Stimulated activated memory B cell treated with anti-CD40 and anti-IgM and Interleukin-4, amounts not matched to agents 10 μg/mL and 1 μg/mL and 100 μg/mL, for 72 hours (primary cell): ENCODE data around the gene MPC1.

ENCODE experiments used
- ATAC-seq: fragments of 150-1000 bp; cut with Tn5 transposase; 2 replicates; pipeline ENCODE4 v1.10.0; 2021
- H3K27ac Mint-ChIP-seq: one replicate; pipeline ENCODE4 v1.8.0; 2022; ENCODE audit warnings: mild to moderate bottlenecking, mixed read lengths
- H3K27me3 Mint-ChIP-seq: one replicate; pipeline ENCODE4 v1.8.0; 2022; ENCODE audit warnings: mixed read lengths
- H3K36me3 Mint-ChIP-seq: one replicate; pipeline ENCODE4 v1.8.0; 2022; ENCODE audit warnings: mixed read lengths
- H3K4me1 Mint-ChIP-seq: one replicate; pipeline ENCODE4 v1.8.0; 2022; ENCODE audit warnings: mixed read lengths
- H3K4me3 Mint-ChIP-seq: one replicate; pipeline ENCODE4 v1.8.0; 2022; ENCODE audit warnings: mild to moderate bottlenecking, moderate library complexity, mixed read lengths
- H3K9me3 Mint-ChIP-seq: one replicate; pipeline ENCODE4 v1.8.0; 2022; ENCODE audit warnings: mixed read lengths

Gene MPC1

GRCh38 chr6:166333172-166333995 lies 49.4 kb downstream of the MPC1 start:
- H3K4me1 Mint-ChIP-seq = peaks cover 59% of the 10 kb centered on the region
- H3K36me3 Mint-ChIP-seq = peaks cover 49% of the 10 kb centered on the region
- H3K27me3 Mint-ChIP-seq = no peaks in the 10 kb centered on the region
- H3K4me3 Mint-ChIP-seq = peak overlapping the region; percentile 31
- peak overlapping the region; percentile 82 for H3K27ac Mint-ChIP-seq
- no peaks in the 10 kb centered on the region for H3K9me3 Mint-ChIP-seq
- ATAC-seq = peak; percentile 85

GRCh38 chr6:166331503-166332415 lies 51.0 kb downstream of the MPC1 start:
- no peak overlapping the region for H3K4me3 Mint-ChIP-seq
- H3K9me3 Mint-ChIP-seq = no peaks in the 10 kb centered on the region
- no peak for ATAC-seq
- H3K36me3 Mint-ChIP-seq = peaks cover 46% of the 10 kb centered on the region
- H3K27ac Mint-ChIP-seq = no peak overlapping the region
- peaks cover 49% of the 10 kb centered on the region for H3K4me1 Mint-ChIP-seq
- H3K27me3 Mint-ChIP-seq = no peaks in the 10 kb centered on the region

GRCh38 chr6:166330612-166331011 lies 52.1 kb downstream of the MPC1 start:
- Mint-ChIP-seq H3K36me3 (peaks cover 48% of the 10 kb centered on the region), H3K4me1 (peaks cover 51% of the 10 kb centered on the region)

GRCh38 chr6:166325383-166326042 lies 57.2 kb downstream of the MPC1 start:
- Mint-ChIP-seq H3K4me1 (peaks cover 25% of the 10 kb centered on the region), H3K9me3 (no peaks in the 10 kb centered on the region), H3K4me3 (no peak overlapping the region), H3K27me3 (no peaks in the 10 kb centered on the region), H3K36me3 (peaks cover 48% of the 10 kb centered on the region), H3K27ac (peak overlapping the region; percentile 68)
- ATAC-seq = peak; percentile 87

More at GRCh38 chr6:166330612-166331011, 52.1 kb downstream of the MPC1 start:
- Mint-ChIP-seq H3K9me3 (no peaks in the 10 kb centered on the region), H3K27me3 (no peaks in the 10 kb centered on the region), H3K27ac (no peak overlapping the region), H3K4me3 (no peak overlapping the region)
- ATAC-seq = no peak

GRCh38 chr6:166323395-166323794 lies 59.3 kb downstream of the MPC1 start:
- H3K36me3 Mint-ChIP-seq = peaks cover 51% of the 10 kb centered on the region
- H3K4me3 Mint-ChIP-seq = no peak overlapping the region
- no peak for ATAC-seq
- no peaks in the 10 kb centered on the region for H3K9me3 Mint-ChIP-seq
- no peaks in the 10 kb centered on the region for H3K27me3 Mint-ChIP-seq
- peaks cover 29% of the 10 kb centered on the region for H3K4me1 Mint-ChIP-seq
- H3K27ac Mint-ChIP-seq = no peak overlapping the region

- Mint-ChIP-seq H3K27ac (no peak overlapping the region), H3K36me3 (peaks cover 31% of the 10 kb centered on the region), H3K9me3 (no peaks in the 10 kb centered on the region), H3K4me3 (no peak overlapping the region), H3K27me3 (no peaks in the 10 kb centered on the region), H3K4me1 (peaks cover 18% of the 10 kb centered on the region)
- no peak for ATAC-seq
These were observed 63.8 kb downstream of the MPC1 start for GRCh38 chr6:166318649-166319600.

GRCh38 chr6:166318227-166318626 lies 64.5 kb downstream of the MPC1 start:
- peaks cover 25% of the 10 kb centered on the region for H3K36me3 Mint-ChIP-seq
- H3K27ac Mint-ChIP-seq = no peak overlapping the region
- no peaks in the 10 kb centered on the region for H3K27me3 Mint-ChIP-seq
- H3K4me3 Mint-ChIP-seq = no peak overlapping the region
- peak; percentile 63 for ATAC-seq
- H3K4me1 Mint-ChIP-seq = peaks cover 18% of the 10 kb centered on the region
- H3K9me3 Mint-ChIP-seq = no peaks in the 10 kb centered on the region

- H3K27ac Mint-ChIP-seq = no peak overlapping the region
- H3K4me3 Mint-ChIP-seq = no peak overlapping the region
- H3K27me3 Mint-ChIP-seq = no peaks in the 10 kb centered on the region
- no peaks in the 10 kb centered on the region for H3K9me3 Mint-ChIP-seq
- no peak for ATAC-seq
- H3K36me3 Mint-ChIP-seq = peaks cover 20% of the 10 kb centered on the region
- peaks cover 18% of the 10 kb centered on the region for H3K4me1 Mint-ChIP-seq
These were observed 65.2 kb downstream of the MPC1 start for GRCh38 chr6:166317261-166318212.

- no peak overlapping the region for H3K4me3 Mint-ChIP-seq
- peaks cover 12% of the 10 kb centered on the region for H3K36me3 Mint-ChIP-seq
- H3K27ac Mint-ChIP-seq = no peak overlapping the region
- H3K4me1 Mint-ChIP-seq = peaks cover 18% of the 10 kb centered on the region
- no peak for ATAC-seq
- H3K9me3 Mint-ChIP-seq = no peaks in the 10 kb centered on the region
- no peaks in the 10 kb centered on the region for H3K27me3 Mint-ChIP-seq
These were observed 67.3 kb downstream of the MPC1 start for GRCh38 chr6:166315436-166315835.
